T follicular helper cell (primary cell): ENCODE results near the gene CCDC110.
A peak's percentile ranks its signal among the peaks of the same experiment; 100 is the strongest.

Experiments
- DNase-seq: peaks from one replicate; pipeline ENCODE4 v3.0.0-alpha.2; 2020; ENCODE audit warnings: low read depth

The CCDC110 gene

DNA sequence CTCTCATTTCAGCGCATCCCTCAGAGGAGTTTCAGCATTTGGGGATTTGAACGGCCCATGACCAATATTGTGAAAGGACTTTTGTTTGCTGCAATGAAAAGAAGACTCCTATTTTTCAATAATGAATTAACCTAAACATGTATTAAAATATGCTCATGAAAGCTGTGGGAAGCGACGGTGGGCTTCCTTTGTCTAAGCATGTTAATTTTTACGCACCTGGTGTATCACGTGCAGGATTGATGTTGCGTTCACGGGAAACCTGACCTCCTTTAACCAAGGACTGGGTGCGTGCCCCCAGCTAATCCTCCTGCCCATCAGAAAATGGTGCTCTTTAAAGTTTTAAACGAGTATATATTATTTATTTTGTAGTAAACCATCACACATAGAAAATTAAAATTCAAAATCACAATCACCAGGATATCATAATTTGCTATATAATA, 590 bp upstream of the CCDC110 start:
- DNase-seq: no peak

DNA sequence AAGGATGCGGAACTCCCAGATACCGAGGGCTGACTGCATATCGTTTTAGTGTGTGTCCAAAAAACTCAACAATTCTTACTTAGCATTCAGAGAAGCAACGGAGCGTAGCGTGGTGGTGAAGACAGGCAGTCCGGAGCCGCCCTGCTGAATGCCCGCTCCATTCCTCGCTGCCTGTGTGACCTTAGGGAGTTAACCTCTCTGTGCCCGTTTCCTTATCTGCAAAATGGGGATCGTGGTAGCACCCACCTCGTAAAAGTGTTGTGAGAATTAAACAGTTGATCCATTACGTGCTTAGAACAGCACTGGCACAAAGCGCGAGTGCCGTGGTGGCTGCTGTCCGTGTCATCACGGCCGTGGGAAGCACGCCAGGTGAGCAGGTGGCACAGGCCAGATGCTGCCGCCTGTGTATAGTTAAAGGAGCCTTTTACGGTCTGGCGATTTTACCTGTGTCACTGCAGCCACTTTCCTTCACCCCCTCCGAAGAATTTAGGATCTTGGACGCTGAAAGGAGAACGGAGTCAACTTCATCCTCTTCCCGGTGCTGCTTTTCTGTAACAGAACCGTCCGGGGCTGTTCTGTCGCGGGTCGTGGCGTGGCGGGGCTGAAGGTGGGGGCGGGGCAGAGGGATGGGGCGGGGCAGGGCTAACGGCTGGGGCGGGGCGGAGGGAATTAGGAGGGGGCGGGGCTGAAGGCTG, 885 bp downstream of the CCDC110 start:
- no peak for DNase-seq

DNA sequence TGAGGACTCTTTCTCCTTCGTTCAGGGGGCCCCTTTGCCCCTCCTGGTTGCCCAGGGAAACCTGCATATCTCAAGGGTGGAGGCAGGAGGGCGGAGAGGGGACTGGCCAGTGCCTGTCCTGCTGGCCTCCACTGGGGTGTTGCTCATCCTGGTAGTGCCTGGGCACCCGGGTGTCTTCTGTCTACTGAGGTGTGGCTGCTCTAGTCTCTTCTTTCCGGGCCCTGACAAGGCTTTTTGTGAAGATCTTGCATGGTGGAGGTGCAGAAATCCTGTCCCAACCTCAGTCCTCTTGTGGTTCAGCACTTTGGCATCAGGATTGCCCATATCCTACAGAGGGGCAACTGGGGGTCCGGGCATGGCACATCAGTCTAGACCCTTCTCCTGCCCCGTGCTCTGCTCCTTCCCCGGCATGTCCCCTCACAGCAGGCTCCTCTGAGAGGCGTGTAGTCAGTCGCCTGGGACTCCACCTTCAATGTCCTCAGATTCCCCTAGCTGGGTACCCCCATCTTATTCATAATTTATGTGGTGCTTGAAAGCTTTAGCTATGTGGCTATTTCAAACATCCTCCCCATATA, 1.9 kb downstream of the CCDC110 start:
- DNase-seq: no peak

- no peak for DNase-seq
Observed at GRCh38 chr4:185468999-185469398, 2.5 kb downstream of the CCDC110 start.

- DNase-seq: no peak
Observed at GRCh38 chr4:185467991-185468390, 3.5 kb downstream of the CCDC110 start.

GRCh38 chr4:185467101-185467500, 4.4 kb downstream of the CCDC110 start:
- DNase-seq: no peak

GRCh38 chr4:185465707-185466106, 5.8 kb downstream of the CCDC110 start:
- DNase-seq: no peak

DNA sequence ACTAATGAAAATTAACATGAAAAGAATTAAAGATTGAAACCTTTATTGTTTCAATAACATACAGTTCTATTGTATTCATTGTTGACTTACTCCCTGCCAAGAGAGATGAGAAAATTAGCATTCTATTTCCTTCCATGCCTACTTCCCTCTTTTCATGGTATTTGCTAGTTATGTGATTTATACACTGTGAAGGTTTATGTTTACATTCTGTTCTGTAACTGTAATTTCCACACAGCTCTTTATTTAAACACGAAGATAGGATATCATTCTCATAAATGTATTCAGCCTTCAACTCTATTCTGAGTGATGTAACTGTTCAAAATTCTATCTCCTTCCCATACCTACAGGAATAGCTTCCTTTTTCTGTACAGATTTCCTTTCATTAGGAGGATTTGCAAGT, 6.6 kb downstream of the CCDC110 start:
- no peak for DNase-seq

- DNase-seq: no peak
Observed at GRCh38 chr4:185464183-185464582, 7.3 kb downstream of the CCDC110 start.

DNA sequence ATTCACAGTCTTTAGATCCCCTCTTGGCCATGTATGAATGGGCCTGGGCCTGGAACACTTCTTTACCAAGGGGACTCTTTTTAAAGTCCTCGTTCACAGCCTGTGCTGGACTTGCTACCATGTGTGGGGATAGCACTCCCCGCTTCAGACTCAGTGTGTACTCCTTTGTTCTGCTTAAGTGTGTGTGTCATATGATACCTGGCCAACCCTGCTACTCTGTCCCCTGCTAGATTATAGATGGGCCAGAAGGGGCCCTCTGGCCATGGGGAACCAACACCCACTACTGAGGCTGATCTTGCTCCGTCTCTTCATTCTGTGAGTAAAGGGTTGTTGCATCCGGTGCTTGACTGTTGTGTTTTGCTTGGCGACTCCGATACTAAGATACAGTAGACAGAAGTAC, 8.0 kb downstream of the CCDC110 start:
- no peak for DNase-seq

DNA sequence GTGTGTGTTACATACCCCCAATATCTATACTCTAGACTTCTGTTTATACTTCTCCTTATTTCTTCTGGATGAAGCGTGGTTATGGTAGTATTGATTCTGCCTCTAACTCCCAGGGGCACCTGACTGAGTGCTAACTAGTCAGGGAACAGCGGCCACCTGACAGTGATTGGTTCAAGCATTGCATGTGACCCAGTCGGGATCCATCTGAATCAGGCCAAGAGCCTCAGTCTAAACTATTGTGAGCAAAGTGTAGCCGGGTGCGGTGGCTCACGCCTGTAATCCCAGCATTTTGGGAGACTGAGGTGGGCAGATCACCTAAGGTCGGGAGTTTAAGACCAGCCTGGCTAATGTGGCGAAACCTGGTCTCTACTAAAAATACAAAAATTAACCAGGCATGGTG, 10.0 kb downstream of the CCDC110 start:
- no peak for DNase-seq

DNA sequence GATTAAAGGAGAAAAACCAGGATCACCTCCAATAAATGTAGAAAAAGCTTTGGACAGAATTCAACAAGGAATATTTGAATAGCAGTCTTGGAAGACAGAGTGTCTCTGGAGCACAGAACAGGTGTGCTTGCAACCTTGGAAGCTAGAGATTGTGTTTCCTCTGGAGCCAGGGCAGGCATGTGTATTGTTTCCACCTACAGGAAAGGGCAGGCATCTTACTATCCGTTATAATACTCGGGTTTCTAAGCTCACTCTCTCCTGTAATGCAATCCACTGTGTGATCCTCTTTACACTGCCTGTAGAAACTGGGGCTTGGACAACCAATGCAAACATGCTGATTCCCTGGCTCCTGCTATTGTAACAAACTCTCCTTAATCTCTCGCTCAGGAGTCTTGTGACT, 14.4 kb downstream of the CCDC110 start:
- DNase-seq: no peak

- DNase-seq: no peak
Observed at GRCh38 chr4:185456131-185456530, 15.4 kb downstream of the CCDC110 start.

- DNase-seq: no peak
Observed at GRCh38 chr4:185445209-185445608, 26.3 kb downstream of the CCDC110 start.

GRCh38 chr4:185441479-185441878, 30.1 kb downstream of the CCDC110 start:
- no peak for DNase-seq

GRCh38 chr4:185437809-185438208, 33.7 kb downstream of the CCDC110 start:
- no peak for DNase-seq

DNA sequence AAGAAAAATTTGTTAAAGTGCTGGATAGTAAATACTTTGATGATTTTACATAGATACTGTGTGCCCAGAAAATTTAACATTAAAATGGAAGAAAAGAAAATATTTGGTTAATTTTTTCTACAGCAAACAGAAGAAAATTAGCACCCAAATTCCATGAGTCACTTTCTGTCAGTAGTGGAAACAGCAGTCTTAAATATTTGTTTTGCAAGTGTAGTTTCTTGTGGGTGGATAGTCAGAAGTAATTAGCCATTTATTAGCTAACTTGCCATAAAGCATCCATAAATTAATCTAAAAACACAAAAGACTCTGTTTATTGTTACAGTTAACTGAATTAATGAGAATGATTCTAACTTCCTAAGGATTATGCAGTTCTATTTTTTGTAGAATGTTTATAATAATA, 36.1 kb downstream of the CCDC110 start:
- DNase-seq: no peak

DNA sequence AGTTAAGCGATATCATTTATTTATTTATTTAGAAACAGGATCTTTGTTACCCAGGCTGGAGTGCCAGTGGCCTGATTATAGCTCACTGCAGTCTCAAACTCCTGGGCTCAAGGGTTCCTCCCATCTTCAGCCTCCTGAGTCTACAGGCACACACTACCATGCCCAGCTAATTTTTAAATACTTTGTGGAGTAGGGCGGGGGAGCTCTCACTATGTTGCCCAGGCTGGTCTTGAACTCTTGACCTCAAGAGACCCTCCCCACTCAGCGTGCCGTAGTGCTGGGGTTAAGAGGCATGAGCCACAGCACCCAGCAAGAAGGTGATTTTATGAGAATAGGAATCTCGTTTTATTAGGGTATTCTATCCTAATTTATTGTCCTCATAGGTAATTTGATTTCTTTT, 41.9 kb downstream of the CCDC110 start:
- no peak for DNase-seq

- DNase-seq: no peak
Observed at GRCh38 chr4:185426960-185427688, 44.4 kb downstream of the CCDC110 start.

DNA sequence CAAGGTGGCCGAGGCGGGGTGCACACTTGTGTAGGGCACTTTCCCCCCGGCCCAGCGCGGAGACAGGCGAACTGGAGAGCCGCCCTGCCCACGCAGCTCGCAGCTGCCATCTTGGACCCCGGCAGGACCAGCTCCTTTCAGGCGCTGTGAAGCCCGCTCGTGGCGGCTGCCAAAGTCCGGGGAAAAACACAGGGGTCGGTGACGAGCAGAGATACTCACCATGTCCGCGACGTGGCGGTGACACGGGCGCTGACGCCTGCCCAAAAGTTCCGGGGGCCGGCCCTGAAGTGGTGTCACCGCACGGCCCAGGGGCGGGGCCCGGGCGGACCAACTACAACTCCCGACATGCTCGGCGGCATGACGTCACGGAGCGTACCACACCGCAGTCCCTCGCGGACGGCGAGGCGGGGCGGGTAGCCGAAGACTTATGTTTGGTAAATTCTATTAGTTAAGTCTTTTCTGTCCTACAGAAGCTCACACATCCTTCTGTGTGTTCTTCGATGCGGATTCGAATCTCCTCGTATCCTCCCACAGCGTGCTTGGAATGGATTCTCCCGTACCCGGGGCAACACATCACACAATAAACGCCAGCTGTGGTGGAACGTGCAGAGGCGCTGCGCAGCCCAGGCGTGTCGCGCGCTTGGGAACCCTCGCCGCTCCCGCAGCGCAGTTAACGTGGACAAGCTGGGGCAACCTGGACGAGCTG, 45.7 kb downstream of the CCDC110 start, which contains the start of gene UFSP2:
TSS of gene UFSP2 (minus strand) at position 318 of the 706 bp plus-strand sequence. CDS start at position 222, 96 bp downstream.
- DNase-seq: peak; percentile 78

GRCh38 chr4:185424905-185425646, 46.5 kb downstream of the CCDC110 start:
- DNase-seq: no peak
